CD4-positive, alpha-beta T cell treated with Interferon alpha-2 for 1 hour (primary cell): ENCODE data around the gene FFAR3.
"Not testable (repeated sequence)": the region's sequence is repeated elsewhere in the genome, so short reads cannot be mapped to it uniquely, and the experiment has no call there.

Experiments used
- DNase-seq, 2 donors: peaks; one replicate each; pipeline ENCODE4 v3.0.0-alpha.2; 2020 to 2022

Gene FFAR3

DNA sequence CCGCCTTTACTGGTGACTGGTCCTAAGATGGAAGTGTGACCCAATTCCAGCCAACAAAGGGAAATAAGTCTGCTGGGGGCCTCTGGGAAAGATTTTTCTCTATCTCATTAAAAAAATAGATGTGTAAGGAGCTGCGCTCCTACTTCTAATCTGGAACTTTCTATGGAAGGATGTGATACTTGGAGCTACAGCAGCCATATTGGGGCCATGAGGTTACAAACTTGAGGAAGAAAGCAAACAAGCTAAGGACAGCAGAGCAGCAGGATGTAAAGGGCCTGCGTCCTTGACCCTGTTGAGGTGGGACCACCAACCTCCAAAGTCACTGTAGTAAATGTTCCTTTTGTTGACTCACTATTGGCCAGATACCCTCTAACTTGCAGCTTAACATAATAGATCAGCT, 20.1 kb downstream of the FFAR3 start:
- DNase-seq, result no peak

DNA sequence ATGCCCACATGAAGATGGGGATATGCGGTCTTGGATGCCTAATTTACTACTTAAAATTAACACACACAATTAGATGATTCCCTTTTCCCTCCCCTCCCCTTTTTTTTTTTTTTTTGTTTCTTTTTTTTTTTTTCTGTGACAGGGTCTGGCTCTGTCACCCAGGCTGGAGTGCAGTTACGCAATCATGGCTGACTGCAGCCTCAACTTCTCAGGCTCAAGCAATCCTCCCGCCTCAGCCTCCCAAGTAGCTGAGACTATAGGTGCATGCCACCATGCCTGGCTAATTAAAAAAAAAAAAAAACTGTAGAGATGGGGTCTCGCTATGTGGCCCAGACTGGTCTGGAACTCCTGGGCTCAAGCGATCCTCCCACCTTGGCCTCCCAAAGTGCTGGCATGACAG, 21.3 kb downstream of the FFAR3 start:
- not testable (repeated sequence) for DNase-seq

DNA sequence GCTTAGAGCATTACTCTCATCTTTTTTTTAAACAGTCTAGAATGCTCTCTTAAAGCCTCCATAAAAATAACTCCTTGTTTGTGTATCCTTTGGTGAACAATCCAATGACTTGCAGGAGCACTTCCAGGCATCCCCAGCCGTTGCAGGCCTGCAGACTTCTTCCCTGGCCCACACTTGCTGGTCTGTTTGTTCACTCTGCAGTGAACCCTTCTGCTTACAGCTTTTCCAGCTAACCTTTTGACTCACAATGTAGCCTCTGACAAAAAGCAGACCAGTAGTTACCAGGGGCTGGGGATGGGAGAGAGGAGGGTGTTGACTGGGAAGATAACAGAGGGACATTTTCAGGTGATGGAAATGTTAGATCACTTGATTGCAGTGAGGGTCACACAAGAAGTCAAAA, 21.7 kb downstream of the FFAR3 start:
- no peak for DNase-seq

DNA sequence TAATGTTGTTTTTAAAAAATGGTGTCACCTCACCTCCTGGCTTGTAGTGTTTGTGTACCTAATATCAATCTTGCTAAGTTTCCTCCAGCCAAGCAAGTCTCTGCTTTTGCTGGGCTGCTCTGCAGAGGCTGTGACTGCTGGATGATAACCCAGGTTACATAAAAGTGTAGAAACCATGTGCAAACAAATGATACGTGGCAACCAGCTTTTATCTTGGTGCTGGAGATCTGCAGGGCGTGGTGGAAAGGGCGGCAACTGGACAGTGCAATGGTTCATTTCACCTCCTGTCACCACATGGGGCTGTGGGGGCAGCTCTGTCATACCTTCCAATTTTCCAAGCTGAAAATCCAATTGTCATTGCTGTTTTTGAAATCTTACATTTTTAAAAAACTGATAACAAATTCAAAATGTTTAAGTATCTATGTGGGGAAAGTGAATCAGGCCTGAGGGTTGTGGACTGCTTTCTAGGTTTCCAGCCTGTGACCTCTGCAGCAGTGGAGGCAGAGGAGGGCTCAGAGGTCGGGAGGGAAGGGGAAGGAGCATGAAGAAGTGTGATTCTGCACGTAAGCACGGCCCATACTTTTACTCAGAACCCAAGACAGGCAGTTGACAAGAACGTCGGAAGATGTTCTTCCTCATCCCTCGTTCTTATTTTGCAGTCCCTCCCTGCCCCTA, 22.3 kb downstream of the FFAR3 start:
- DNase-seq, result no peak

DNA sequence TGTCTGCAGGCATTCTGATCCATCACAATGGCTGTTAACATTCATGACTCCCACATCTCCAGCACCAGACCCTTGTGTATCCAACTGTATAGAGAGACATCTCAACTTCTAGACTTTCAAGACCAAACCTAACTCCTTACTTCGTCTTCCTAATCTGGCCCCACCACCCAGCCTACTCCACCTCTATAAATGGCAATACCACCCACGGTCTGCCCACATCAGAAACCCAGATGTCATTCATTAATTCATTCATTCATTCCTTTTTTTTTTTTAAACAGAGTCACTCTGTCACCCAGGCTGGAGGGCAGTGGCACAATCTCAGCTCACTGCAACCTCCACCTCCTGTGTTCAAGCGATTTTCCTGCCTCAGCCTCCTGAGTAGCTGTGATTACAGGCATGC, 23.1 kb downstream of the FFAR3 start:
- DNase-seq, result no peak

DNA sequence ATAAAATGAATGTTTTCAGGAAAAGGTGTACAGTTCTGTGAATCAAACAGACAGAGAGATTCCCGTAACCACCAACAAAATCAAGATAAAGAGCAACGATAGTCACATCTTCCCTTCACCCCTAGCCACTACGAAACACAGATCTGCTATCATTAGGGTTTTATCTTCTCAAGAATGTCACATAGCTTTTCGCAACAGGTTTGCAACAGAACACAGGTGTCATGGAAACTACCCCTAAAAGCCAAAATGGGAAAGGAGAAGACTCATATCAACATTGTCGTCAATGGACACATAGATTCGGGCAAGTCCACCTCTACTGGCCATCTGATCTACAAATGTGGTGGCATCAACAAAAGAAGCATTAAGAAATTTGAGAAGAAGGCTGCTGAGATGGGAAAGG, 23.7 kb downstream of the FFAR3 start:
- DNase-seq, result no peak

- DNase-seq, result no peak
Measured at GRCh38 chr19:35383536-35383935, 25.3 kb downstream of the FFAR3 start.

DNA sequence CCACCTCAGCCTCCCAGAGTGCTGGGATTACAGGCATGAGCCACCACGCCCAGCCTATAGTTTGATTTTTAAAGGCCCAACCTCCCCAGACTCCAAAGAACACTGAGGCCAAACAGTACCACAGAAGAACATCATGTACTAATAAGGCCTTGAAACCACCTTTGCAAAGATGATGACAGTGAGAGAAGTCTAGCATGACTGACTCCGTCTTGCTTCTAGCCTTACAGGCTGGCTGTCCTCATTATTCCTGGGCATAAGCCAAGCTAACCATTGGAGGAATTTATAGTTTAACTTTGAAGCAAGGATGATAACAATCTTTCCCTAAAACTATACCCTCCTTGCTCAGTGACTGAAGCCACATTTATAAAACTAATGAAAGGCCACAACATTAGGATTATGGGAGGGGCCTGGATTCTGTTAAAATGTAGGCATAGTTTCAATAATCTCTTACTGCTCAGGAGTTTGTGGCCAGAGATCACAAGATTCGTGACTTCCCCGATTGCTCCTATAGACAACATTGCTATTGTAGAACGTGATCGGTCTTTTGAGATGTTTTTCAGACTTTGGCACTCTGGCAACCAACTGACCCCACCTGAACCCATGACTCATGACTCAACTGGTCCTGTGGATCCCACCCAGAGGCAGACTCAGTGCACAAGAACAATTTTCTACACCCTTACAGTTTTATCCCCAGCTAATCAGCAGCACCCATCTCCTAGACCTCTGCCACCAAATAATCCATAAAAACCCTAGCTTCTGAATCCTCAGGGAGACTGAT, 30.2 kb downstream of the FFAR3 start:
- no peak for DNase-seq

DNA sequence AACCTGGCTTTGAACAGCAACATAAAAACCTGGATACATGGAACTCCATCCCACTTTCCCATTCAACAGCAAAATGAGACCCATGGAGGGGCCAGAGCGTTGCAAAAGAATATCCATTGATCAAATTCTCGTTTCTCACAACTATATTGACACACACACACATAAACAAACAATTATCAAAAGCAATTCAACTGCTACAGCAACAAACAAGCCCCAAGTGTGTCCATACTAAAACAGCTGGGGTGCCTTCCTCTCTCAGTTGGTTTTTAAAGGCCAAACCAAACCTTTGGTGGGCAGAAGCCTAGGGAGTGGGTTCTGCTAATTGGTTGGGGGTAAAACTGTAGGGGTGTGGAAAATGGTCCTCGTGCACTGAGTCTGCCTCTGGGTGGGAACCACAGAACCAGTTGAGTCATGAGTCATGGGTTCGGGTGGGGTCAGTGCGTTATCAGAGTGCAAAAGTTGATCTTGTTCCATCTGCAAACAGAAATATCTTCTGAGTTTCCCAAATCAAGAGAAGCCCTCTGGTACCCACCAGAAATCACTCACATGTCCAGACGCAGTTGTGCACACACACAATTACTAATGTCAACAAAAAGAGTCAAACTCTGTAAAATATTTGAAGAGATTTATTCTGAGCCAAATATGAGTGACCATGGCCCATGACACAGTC, 31.1 kb downstream of the FFAR3 start:
- DNase-seq, result no peak

DNA sequence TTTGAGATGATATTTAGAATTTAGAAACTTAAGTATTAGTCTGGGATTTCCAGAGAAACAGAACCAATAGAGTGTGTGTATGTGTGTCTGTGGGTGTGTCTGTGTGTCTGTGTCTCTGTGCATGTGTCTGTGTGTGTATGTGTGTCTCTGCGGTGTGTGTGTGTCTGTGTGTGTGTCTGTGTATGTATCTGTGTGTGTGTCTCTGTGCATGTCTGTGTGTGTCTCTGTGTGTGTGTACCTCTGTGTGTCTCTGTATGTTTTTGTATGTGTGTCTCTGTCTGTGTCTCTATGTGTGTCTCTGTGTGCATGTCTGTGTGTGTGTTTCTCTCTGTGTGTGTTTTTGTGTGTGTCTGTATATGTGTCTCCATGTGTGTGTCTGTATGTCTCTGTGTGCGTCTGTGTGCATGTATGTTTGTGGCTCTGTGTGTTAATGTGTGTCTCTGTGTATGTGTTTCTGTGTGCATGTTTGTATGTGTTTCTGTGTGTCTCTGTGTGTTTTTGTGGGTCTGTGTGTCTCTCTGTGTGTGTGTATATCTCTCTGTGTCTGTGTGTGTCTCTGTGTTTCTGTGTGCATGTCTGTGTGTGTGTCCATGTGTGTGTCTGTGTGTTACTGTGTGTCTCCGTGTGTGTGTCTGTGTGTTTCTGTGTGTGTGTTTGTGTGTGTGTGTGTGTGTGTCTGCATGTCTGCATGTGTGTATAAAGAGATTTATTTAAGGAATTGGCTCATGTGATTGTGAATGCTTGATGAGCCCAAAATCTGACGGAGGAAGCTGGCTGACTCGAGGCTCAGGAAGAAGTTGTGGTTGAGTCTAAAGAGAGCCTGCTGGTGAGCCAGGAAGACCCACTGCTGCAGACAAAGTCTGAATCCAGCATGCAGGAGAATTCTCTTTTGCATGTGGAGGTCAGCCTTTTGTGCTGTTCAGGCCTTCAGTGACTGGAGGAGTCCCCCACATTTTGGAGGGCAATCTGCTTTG, 34.8 kb downstream of the FFAR3 start:
- DNase-seq, result no peak

DNA sequence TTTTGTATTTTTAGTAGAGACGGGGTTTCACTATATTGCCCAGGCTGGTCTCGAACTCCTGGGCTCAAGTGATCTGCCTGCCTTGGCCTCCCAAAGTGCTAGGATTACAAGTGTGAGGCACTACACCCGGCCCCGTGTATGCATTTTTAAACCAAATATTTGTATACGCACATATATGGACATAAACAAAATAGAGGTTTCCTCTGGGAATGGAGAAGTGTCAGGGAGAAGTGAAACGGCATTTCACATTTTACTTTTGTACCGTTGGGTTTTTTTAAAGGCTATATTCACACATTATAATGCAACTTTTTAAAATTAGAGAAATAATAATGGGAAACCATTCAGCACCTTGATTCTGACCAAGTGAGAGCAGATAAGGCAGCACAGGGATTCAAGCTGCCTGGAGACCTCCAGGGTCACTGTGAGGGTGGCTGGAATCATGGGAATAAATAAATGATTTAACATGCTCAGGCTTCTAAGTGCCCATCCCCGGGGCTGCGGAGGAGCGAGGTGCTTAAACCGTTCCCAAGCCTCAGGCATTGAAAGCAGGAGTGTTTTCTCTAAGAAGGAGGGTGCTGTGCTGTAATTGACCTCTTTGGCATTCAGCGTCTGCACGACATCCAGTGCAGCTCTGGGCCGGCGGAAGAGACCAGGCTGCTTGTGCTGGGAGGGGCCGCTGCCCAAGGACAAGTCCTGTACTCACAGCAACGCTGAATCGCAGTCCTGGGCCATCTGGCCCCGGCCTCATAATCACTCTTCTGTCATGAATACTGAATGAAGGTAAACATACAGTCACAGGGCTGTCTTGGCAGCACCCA, 37.3 kb downstream of the FFAR3 start:
- no peak for DNase-seq

DNA sequence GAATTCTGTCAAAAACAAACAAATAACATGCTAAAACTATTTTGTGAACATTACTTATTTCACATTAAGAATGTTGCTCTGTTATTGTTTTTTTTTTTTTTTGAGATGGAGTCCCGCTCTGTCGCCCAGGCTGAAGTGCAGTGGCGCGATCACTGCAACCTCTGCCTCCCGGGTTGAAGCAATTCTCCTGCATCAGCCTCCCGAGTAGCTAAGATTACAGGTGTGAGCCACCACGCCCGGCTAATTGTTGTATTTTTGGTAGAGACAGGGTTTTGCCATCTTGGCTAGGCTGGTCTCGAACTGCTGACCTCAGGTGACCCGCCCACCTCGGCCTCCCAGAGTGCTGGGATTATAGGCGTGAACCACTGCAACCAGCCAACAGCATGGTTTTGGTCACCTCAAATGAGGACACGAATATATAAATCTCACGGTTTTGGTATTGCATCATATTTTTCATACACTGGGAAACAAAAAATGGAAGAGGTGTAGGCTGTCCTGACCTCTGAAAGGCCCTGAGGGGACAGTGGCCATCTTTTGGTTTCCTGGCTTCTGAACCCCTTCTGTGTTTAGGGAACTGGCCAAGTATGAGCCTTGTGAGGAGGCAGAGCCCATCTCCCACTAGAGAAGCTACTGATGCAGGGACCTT, 38.1 kb downstream of the FFAR3 start:
- DNase-seq, result no peak

DNA sequence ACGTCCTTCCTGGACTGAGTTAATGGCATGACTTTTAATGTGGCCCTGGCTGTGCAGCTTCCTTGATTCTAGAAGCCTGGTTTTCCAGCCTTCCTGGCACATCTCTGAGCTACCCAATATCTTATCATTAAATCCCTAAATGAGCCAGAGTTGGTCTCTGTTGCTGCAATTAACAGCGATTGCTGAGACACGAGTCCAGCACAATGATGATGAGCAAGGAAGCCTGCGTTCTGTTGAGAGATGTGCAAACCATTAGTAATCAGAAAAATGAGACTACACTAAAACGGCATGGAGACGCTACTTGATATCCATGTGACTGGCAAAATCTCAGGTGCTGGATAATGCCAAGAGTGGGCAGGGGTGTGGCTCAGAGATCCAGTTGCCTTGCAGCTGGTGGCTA, 38.8 kb downstream of the FFAR3 start:
- no peak for DNase-seq

DNA sequence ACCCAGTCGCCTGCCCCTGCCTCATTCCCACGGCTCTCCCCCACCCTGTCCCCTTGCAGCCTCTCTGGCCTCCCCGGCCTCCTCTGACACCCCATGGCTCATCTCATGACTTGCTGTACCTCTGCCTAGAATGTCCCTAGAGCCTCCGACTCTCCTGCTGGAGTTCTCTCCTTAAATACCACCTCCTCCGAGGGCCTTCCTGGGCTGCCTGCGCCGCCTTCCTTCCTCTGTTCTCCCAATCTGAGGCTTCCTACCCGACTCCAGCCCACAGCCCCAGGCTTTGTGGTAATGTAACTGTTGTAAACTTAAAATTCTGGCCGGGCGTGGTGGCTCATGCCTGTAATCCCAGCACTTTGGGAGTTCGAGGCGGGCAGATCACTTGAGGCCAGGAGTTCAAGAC, 40.3 kb downstream of the FFAR3 start:
- no peak for DNase-seq

GRCh38 chr19:35399231-35399630, 41.0 kb downstream of the FFAR3 start:
- no peak for DNase-seq

DNA sequence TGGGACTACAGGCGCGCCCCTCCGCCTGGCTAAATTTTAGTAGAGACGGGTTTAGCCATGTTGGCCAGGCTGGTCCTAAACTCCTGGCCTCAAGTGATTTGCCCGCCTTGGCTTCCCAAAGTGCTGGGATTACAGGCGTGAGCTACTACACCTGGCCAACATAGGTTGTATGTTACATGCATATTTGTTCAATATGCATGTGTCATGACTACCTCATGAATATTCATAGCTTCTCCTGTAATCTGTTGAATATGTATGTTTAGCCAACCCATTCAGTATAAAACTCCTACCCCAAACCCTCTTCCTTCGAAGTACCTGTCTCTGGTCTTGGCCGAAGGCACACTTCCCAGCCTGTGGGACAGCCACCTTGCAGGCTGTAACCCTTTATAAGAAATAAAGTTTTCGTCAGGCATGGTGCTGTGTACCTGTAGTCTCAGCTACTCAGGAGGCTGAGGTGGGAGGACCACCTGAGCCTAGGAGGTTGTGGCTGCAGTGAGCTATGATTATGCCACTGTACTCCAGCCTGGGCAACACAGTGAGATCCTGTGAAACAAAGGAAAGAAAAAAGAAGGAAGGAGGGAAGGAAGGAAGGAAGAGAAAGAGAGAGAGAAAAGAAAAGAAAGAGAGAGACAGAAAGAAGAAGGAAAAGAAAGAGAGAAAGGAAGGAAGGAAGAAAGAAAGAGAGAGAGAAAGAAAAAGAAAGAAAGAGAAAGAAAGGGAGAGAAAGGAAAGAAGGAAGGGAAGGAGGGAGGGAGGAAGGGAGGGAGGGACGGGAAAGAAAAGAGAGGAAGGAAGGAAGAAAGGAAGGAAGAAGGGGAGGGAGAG, 41.9 kb downstream of the FFAR3 start:
- no peak for DNase-seq

DNA sequence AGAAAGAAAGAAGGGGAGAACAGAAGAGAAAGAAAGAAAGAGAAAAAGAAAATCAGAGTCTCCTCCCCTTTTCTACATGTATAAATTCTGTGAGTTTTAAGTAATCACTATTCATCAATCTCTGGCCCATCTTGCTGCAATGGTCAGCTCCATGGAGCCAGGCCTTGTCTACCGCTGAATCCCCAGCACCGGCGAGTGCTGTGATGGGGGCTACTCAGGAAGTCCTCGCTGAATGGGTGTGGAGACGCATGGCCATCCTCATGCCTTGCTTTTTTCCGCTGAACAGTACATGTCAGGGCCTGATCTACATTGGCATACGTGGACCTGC, 42.5 kb downstream of the FFAR3 start:
- no peak for DNase-seq

DNA sequence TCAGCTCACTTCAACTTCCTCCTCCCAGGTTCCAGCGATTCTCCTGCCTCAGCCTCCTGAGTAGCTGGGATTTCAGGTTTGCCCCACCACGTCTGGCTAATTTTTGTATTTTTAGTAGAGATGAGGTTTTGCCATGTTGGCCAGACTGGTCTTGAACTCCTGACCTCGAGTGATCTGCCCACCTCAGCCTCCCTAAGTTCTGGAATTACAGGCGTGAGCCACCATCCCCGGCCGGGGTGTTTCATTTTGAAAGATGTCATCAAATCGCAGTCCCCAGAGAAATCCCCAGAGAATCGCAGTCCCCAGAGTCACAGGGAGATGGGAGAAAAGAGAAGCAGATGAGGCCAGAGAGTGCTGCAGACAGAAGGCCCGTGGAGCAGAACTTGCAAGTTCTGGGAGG, 43.2 kb downstream of the FFAR3 start:
- DNase-seq, result not testable (repeated sequence)

- no peak for DNase-seq
Measured at GRCh38 chr19:35403116-35403760, 45.0 kb downstream of the FFAR3 start.
